IMR-90 (cell line): ENCODE measurements around the gene GBA3. TPM values are rescaled to one million over a fixed set of nuclear protein-coding genes. Genes with fewer than 3 reads are reported as not detected.

Experiments used
- ATAC-seq: fragments of 200-7000 bp; cut with Tn5 transposase; 2 replicates; pipeline ENCODE4 v1.9.1; 2020; ENCODE audit warnings: low read depth, mild to moderate bottlenecking, moderate library complexity
- BruUV-seq: library from RNA; stranded (reverse); fragments of 400-500 nt; replicated peaks from 2 replicates; lab custom pipeline; 2021; lab: Mats Ljungman, UMichigan
- CTCF ChIA-PET: fragments of 300-600 bp; formaldehyde crosslinking; extraction: SDS; loops from one replicate; lab custom pipeline; 2021; ENCODE audit warnings: antibody characterized with exemption; lab: Yijun Ruan, JAX
- POLR2A ChIA-PET: fragments of 300-600 bp; sonication (Branson Sonifier 250); formaldehyde crosslinking; loops from one replicate; lab custom pipeline; 2022; ENCODE audit warnings: antibody characterized with exemption; ENCODE audit not compliant: unreplicated experiment; lab: Charles Lee
- DNase-seq: peaks from one replicate; pipeline ENCODE4 v3.0.0; 2013
- H2AFZ ChIP-seq: replicated peaks from 2 replicates; pipeline ENCODE3; 2013; ENCODE audit warnings: low read length, mild to moderate bottlenecking; ENCODE audit not compliant: poor library complexity
- H2AK5ac ChIP-seq: 2 replicates; pipeline ENCODE4 v1.6.1; 2013; ENCODE audit warnings: low read depth, low read length, inconsistent platforms
- H2AK9ac ChIP-seq: replicated peaks from 2 replicates; pipeline ENCODE3; 2013; ENCODE audit warnings: mild to moderate bottlenecking, low read depth, low read length, moderate library complexity; ENCODE audit not compliant: poor library complexity
- H2BK120ac ChIP-seq: 2 replicates; pipeline ENCODE4 v1.6.1; 2013; ENCODE audit warnings: low read depth, low read length, inconsistent platforms
- H2BK15ac ChIP-seq: 3 replicates; pipeline ENCODE4 v1.6.1; 2013; ENCODE audit warnings: low read depth, low read length, inconsistent platforms
- H2BK20ac ChIP-seq: 2 replicates; pipeline ENCODE4 v1.6.1; 2013; ENCODE audit warnings: low read depth, mild to moderate bottlenecking, inconsistent platforms, low read length, moderate library complexity
- H2BK5ac ChIP-seq: 2 replicates; pipeline ENCODE4 v1.6.1; 2013; ENCODE audit warnings: mild to moderate bottlenecking, low read depth, low read length, inconsistent platforms; ENCODE audit not compliant: poor library complexity, severe bottlenecking
- H3K14ac ChIP-seq: replicated peaks from 2 replicates; pipeline ENCODE4 v1.6.1; 2013; ENCODE audit warnings: low read depth, low read length, inconsistent platforms
- H3K18ac ChIP-seq: 2 replicates; pipeline ENCODE4 v1.6.1; 2013; ENCODE audit warnings: low read depth, low read length, control low read depth
- H3K23ac ChIP-seq: 2 replicates; pipeline ENCODE4 v1.6.1; 2013; ENCODE audit warnings: low read depth, low read length, inconsistent platforms
- H3K27ac ChIP-seq: 2 replicates; pipeline ENCODE4 v1.5.1; 2013; ENCODE audit warnings: mild to moderate bottlenecking, control low read depth, low read length; ENCODE audit not compliant: insufficient read depth
- H3K27me3 ChIP-seq: 2 replicates; pipeline ENCODE4 v1.6.1; 2013; ENCODE audit warnings: low read length; ENCODE audit not compliant: control insufficient read depth, insufficient read depth
- H3K36me3 ChIP-seq: 2 replicates; pipeline ENCODE4 v1.6.1; 2013; ENCODE audit warnings: low read length, mixed read lengths; ENCODE audit not compliant: control insufficient read depth, insufficient read depth
- H3K4ac ChIP-seq: 2 replicates; pipeline ENCODE4 v1.6.1; 2013; ENCODE audit warnings: low read depth, low read length, inconsistent platforms
- H3K4me1 ChIP-seq: 2 replicates; pipeline ENCODE4 v1.6.1; 2013; ENCODE audit warnings: low read length, mixed read lengths; ENCODE audit not compliant: control insufficient read depth, insufficient read depth
- H3K4me2 ChIP-seq: 2 replicates; pipeline ENCODE4 v1.6.1; 2013; ENCODE audit warnings: low read depth, mild to moderate bottlenecking, control low read depth, low read length, moderate library complexity
- H3K4me3 ChIP-seq: 2 replicates; pipeline ENCODE4 v1.5.1; 2013; ENCODE audit warnings: low read depth, mild to moderate bottlenecking, control low read depth, low read length, moderate library complexity; ENCODE audit not compliant: insufficient read depth
- H3K56ac ChIP-seq: 2 replicates; pipeline ENCODE4 v1.6.1; 2013; ENCODE audit warnings: low read length, inconsistent platforms; ENCODE audit not compliant: insufficient read depth; ENCODE audit errors: extremely low read depth
- H3K79me1 ChIP-seq, 2 experiments: 2 replicates each; pipeline ENCODE4 v1.6.1; 2013; ENCODE audit warnings: low read length in 2 of 2, inconsistent platforms in 1 of 2, low read depth in 1 of 2
- H3K9ac ChIP-seq: 2 replicates; pipeline ENCODE4 v1.6.1; 2013; ENCODE audit warnings: low read depth, low read length, control low read depth
- H3K9me1 ChIP-seq: 2 replicates; pipeline ENCODE4 v1.6.1; 2013; ENCODE audit warnings: low read length, inconsistent platforms; ENCODE audit not compliant: insufficient read depth
- H3K9me3 ChIP-seq: 2 replicates; pipeline ENCODE4 v1.6.1; 2013; ENCODE audit warnings: low read length; ENCODE audit not compliant: control insufficient read depth, insufficient read depth
- H4K20me1 ChIP-seq: 2 replicates; pipeline ENCODE4 v1.6.1; 2013; ENCODE audit warnings: low read length, inconsistent platforms; ENCODE audit not compliant: insufficient read depth
- H4K5ac ChIP-seq: 2 replicates; pipeline ENCODE4 v1.6.1; 2013; ENCODE audit warnings: mild to moderate bottlenecking, low read depth, low read length, control low read depth
- H4K8ac ChIP-seq, 2 experiments: 2 replicates each; pipeline ENCODE4 v1.6.1; 2013; ENCODE audit warnings: low read depth in 2 of 2, low read length in 2 of 2, control low read depth in 1 of 2, inconsistent platforms in 1 of 2
- H4K91ac ChIP-seq: 2 replicates; pipeline ENCODE4 v1.6.1; 2013; ENCODE audit warnings: low read depth, low read length, inconsistent platforms; ENCODE audit not compliant: insufficient read depth
- BHLHE40 ChIP-seq: fragments of 150-350 bp; IDR thresholded peaks from 2 replicates; pipeline ENCODE4 v1.6.1; 2016; ENCODE audit warnings: mild to moderate bottlenecking, low read depth, low read length
- CEBPB ChIP-seq: IDR thresholded peaks from 2 replicates; pipeline ENCODE4 v1.6.1; 2012; ENCODE audit warnings: low read depth, low read length, improper control_type of control experiment
- CHD1 ChIP-seq: IDR thresholded peaks from 2 replicates; pipeline ENCODE4 v1.6.1; 2012; ENCODE audit warnings: low read depth, low read length, improper control_type of control experiment
- FOS ChIP-seq: fragments of 150-350 bp; IDR thresholded peaks from 2 replicates; pipeline ENCODE4 v1.6.1; 2016; ENCODE audit warnings: low read depth, low read length
- MAFK ChIP-seq: IDR thresholded peaks from 2 replicates; pipeline ENCODE4 v1.6.1; 2012; ENCODE audit warnings: low read depth, low read length, improper control_type of control experiment
- MAZ ChIP-seq: IDR thresholded peaks from 2 replicates; pipeline ENCODE4 v1.6.1; 2012; ENCODE audit warnings: low read depth, mild to moderate bottlenecking, low read length, improper control_type of control experiment, moderate library complexity, borderline replicate concordance
- MXI1 ChIP-seq: IDR thresholded peaks from 2 replicates; pipeline ENCODE4 v1.6.1; 2012; ENCODE audit warnings: low read depth, mild to moderate bottlenecking, low read length, moderate library complexity, borderline replicate concordance
- NFE2L2 ChIP-seq: fragments of 150-350 bp; IDR thresholded peaks from 2 replicates; pipeline ENCODE4 v1.6.1; 2016; ENCODE audit warnings: low read depth, mild to moderate bottlenecking, low read length
- POLR2A ChIP-seq: IDR thresholded peaks from 2 replicates; pipeline ENCODE4 v1.6.1; 2012; ENCODE audit warnings: mild to moderate bottlenecking, low read depth, low read length
- RAD21 ChIP-seq: IDR thresholded peaks from 2 replicates; pipeline ENCODE4 v1.6.1; 2012; ENCODE audit warnings: low read length, improper control_type of control experiment
- RCOR1 ChIP-seq: IDR thresholded peaks from 2 replicates; pipeline ENCODE4 v1.6.1; 2012; ENCODE audit warnings: mild to moderate bottlenecking, low read length, improper control_type of control experiment; ENCODE audit not compliant: insufficient replicate concordance
- RFX5 ChIP-seq: IDR thresholded peaks from 2 replicates; pipeline ENCODE4 v1.8.0; 2012; ENCODE audit warnings: low read depth, mild to moderate bottlenecking, low read length, moderate library complexity
- SMC3 ChIP-seq: fragments of 150-350 bp; IDR thresholded peaks from 2 replicates; pipeline ENCODE4 v1.6.1; 2016; ENCODE audit warnings: low read depth, mild to moderate bottlenecking, antibody characterized with exemption, low read length, moderate library complexity
- WGBS, 2 experiments: methylation state at CpG; one replicate each; pipeline versions ENCODE4 v1.1.5 to v1.1.7; 2013; ENCODE audit warnings: missing lambda C conversion rate in 2 of 2; ENCODE audit not compliant: insufficient read length in 1 of 2; ENCODE audit errors: extremely low coverage in 2 of 2; 5-methylcytosine and 5-hydroxymethylcytosine counted together
- dilution Hi-C: fragments of 300-500 bp; cut with HindIII; formaldehyde crosslinking; loops from one replicate; pipeline ENCODE4 v1.14.3; 2018; ENCODE audit warnings: low sequenced_read_pairs; ENCODE audit not compliant: unreplicated experiment
- in situ Hi-C: fragments of 300-500 bp; cut with MboI; formaldehyde crosslinking; loops from 3 replicates; pipeline ENCODE4 v1.14.3; 2019; ENCODE audit warnings: low sequenced_read_pairs, inconsistent platforms, mixed read lengths
- intact Hi-C: fragments of 100-400 bp; cut with micrococcal nuclease; formaldehyde crosslinking; loops from 2 replicates; pipeline ENCODE4 v1.10.0; 2022
- polyA plus RNA-seq, 3 experiments: library from polyadenylated mRNA; depleted of rRNA; stranded (reverse); fragments of >200 nt; gene quantifications; 2 replicates each; pipeline ENCODE4 v1.2.3, GENCODE V29; 2012; ENCODE audit warnings: low replicate concordance in 1 of 3
- total RNA-seq: library from RNA; depleted of rRNA; stranded (reverse); fragments of >200 nt; gene quantifications from 2 replicates; pipeline ENCODE4 v1.2.3, GENCODE V29; 2012
- TF ChIP-seq, protein P1 (sequence below): fragments of 150-350 bp; IDR thresholded peaks from 2 replicates; pipeline ENCODE4 v1.6.1; 2016; ENCODE audit warnings: low read depth, mild to moderate bottlenecking, low read length, moderate library complexity, borderline replicate concordance
- TF ChIP-seq, protein P2 (sequence below): conservative IDR thresholded peaks from 2 replicates; pipeline ENCODE4 v1.5.1; 2012; ENCODE audit warnings: mild to moderate bottlenecking, low read depth, low read length, improper control_type of control experiment
- TF ChIP-seq, protein P3 (sequence below): fragments of 150-350 bp; IDR thresholded peaks from 2 replicates; pipeline ENCODE4 v1.6.1; 2017; ENCODE audit warnings: mild to moderate bottlenecking, antibody characterized with exemption, low read length, low read depth

The GBA3 gene
- total and polyA plus RNA-seq, 2 of the 4 experiments (the other 2 are of a cell fraction), result not detected

DNA sequence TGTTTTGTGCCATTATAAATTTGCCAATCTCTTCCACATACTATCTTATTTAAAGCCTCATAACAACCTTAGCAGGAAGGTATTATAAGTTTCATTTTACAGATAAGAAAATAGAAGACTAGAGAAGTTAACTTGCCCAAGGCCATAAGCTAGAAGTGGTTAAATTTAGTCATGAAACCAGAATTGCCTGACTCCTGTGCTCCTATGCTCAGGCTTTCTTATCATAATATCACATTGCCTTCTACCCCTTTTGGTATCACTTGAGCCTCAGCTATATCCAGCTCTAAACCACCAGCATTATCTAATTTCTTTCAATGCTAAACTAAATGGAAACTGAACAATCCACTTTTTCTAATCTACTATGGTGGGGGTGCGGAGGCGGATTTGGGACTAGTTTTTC is 164.7 kb downstream of the GBA3 start:
- intact Hi-C loops, result no loop called here
- no peak overlapping the region for H3K9ac ChIP-seq

More for the DNA sequence above, 164.7 kb downstream of the GBA3 start:
- Histone ChIP-seq H2BK5ac (no peak overlapping the region), H3K9me1 (no peaks in the 10 kb centered on the region), H2BK20ac (no peak overlapping the region), H2AK5ac (no peak overlapping the region), H4K91ac (no peak overlapping the region), H3K18ac (no peak overlapping the region), H3K36me3 (no peaks in the 10 kb centered on the region), H3K4me3 (no peak overlapping the region), H3K4me1 (no peaks in the 10 kb centered on the region), H4K5ac (no peak overlapping the region), H2BK15ac (no peak overlapping the region), H3K23ac (no peak overlapping the region), H3K4ac (no peak overlapping the region), H3K14ac (no peak overlapping the region), H3K79me1 (no peaks in the 10 kb centered on the region), H3K9me3 (peaks cover 3% of the 10 kb centered on the region; the same call in 1 of the 2 replicates), H4K8ac (no peak overlapping the region), H3K56ac (no peak overlapping the region), H3K4me2 (no peak overlapping the region), H3K27me3 (no peaks in the 10 kb centered on the region), H2AFZ (no peak overlapping the region), H3K27ac (no peak overlapping the region), H4K20me1 (no peaks in the 10 kb centered on the region), H2AK9ac (no peak overlapping the region), H2BK120ac (no peak overlapping the region)
- ChIA-PET CTCF (no interaction called here), POLR2A (no interaction called here)
- DNase-seq, result no peak
- dilution Hi-C loops (no loop called here), in situ Hi-C loops (no loop called here)
- TF ChIP-seq NFE2L2 (no peak), FOS (no peak), BHLHE40 (no peak), MXI1 (no peak), CHD1 (no peak), MAZ (no peak), RAD21 (no peak), CEBPB (no peak), RFX5 (no peak), POLR2A (no peak), RCOR1 (no peak), MAFK (no peak), SMC3 (no peak)
- TF ChIP-seq, protein P1, sequence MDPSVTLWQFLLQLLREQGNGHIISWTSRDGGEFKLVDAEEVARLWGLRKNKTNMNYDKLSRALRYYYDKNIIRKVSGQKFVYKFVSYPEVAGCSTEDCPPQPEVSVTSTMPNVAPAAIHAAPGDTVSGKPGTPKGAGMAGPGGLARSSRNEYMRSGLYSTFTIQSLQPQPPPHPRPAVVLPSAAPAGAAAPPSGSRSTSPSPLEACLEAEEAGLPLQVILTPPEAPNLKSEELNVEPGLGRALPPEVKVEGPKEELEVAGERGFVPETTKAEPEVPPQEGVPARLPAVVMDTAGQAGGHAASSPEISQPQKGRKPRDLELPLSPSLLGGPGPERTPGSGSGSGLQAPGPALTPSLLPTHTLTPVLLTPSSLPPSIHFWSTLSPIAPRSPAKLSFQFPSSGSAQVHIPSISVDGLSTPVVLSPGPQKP, result no peak
- TF ChIP-seq, protein P2, sequence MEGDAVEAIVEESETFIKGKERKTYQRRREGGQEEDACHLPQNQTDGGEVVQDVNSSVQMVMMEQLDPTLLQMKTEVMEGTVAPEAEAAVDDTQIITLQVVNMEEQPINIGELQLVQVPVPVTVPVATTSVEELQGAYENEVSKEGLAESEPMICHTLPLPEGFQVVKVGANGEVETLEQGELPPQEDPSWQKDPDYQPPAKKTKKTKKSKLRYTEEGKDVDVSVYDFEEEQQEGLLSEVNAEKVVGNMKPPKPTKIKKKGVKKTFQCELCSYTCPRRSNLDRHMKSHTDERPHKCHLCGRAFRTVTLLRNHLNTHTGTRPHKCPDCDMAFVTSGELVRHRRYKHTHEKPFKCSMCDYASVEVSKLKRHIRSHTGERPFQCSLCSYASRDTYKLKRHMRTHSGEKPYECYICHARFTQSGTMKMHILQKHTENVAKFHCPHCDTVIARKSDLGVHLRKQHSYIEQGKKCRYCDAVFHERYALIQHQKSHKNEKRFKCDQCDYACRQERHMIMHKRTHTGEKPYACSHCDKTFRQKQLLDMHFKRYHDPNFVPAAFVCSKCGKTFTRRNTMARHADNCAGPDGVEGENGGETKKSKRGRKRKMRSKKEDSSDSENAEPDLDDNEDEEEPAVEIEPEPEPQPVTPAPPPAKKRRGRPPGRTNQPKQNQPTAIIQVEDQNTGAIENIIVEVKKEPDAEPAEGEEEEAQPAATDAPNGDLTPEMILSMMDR, result no peak
- TF ChIP-seq, protein P3, sequence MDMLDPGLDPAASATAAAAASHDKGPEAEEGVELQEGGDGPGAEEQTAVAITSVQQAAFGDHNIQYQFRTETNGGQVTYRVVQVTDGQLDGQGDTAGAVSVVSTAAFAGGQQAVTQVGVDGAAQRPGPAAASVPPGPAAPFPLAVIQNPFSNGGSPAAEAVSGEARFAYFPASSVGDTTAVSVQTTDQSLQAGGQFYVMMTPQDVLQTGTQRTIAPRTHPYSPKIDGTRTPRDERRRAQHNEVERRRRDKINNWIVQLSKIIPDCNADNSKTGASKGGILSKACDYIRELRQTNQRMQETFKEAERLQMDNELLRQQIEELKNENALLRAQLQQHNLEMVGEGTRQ, result no peak
- WGBS, 2 experiments, result no CpG with 5 or more reads among the region's 2 CpGs
- BruUV-seq, result no TSS peak
- ATAC-seq, result no peak
